CD1c-positive myeloid dendritic cell (primary cell): ENCODE data around the gene C5orf15.
"Not testable (repeated sequence)": the region's sequence is repeated elsewhere in the genome, so short reads cannot be mapped to it uniquely, and the experiment has no call there.

Experiments
- DNase-seq: peaks from one replicate; pipeline ENCODE4 v3.0.0-alpha.2; 2016; ENCODE audit errors: extremely low spot score

C5orf15 gene

GRCh38 chr5:133938039-133938821, 30.2 kb downstream of the C5orf15 start:
- DNase-seq: no peak

- DNase-seq: not testable (repeated sequence)
These were observed 30.8 kb downstream of the C5orf15 start for GRCh38 chr5:133937628-133938027.

- DNase-seq: no peak
These were observed 31.8 kb downstream of the C5orf15 start for GRCh38 chr5:133936651-133937015.

GRCh38 chr5:133935991-133936650, 32.3 kb downstream of the C5orf15 start:
- DNase-seq: not testable (repeated sequence)

- DNase-seq: no peak
These were observed 32.8 kb downstream of the C5orf15 start for GRCh38 chr5:133935667-133935940.

- no peak for DNase-seq
These were observed 33.4 kb downstream of the C5orf15 start for GRCh38 chr5:133934822-133935666.

GRCh38 chr5:133934311-133934710, 34.1 kb downstream of the C5orf15 start:
- no peak for DNase-seq

GRCh38 chr5:133933670-133934295, 34.6 kb downstream of the C5orf15 start:
- DNase-seq: no peak

GRCh38 chr5:133933169-133933509, 35.3 kb downstream of the C5orf15 start:
- no peak for DNase-seq

GRCh38 chr5:133932441-133933168, 35.8 kb downstream of the C5orf15 start:
- DNase-seq: peak; percentile 86

- DNase-seq: no peak
These were observed 36.9 kb downstream of the C5orf15 start for GRCh38 chr5:133931546-133931945.

- peak; percentile 51 for DNase-seq
These were observed 37.7 kb downstream of the C5orf15 start for GRCh38 chr5:133930813-133931090.

GRCh38 chr5:133930061-133930812, 38.2 kb downstream of the C5orf15 start:
- DNase-seq: peak; percentile 79

GRCh38 chr5:133928587-133929393, 39.6 kb downstream of the C5orf15 start:
- no peak for DNase-seq

GRCh38 chr5:133927300-133928180, 40.9 kb downstream of the C5orf15 start:
- no peak for DNase-seq

GRCh38 chr5:133926489-133927299, 41.7 kb downstream of the C5orf15 start:
- no peak for DNase-seq

GRCh38 chr5:133925866-133926488, 42.4 kb downstream of the C5orf15 start:
- no peak for DNase-seq

- no peak for DNase-seq
These were observed 43.2 kb downstream of the C5orf15 start for GRCh38 chr5:133925269-133925668.
